ENCODE measurements around the gene KLHL29.

KLHL29 gene

GRCh38 chr2:23503097-23503496 lies 118.1 kb downstream of the KLHL29 start:
- no peak overlapping the region for H3K4me2 ChIP-seq (ENCODE audit: insufficient read depth, low read length)
- no peak overlapping the region for H3K9ac ChIP-seq (ENCODE audit: low read depth, low read length)
- no peak overlapping the region for H3K4me3 ChIP-seq (ENCODE audit: low read depth in 1 of 2, low read length in 2 of 2)
- H3K4me1 ChIP-seq (ENCODE audit: insufficient read depth, low read length) = no peaks in the 10 kb centered on the region
- H3K79me2 ChIP-seq (ENCODE audit: insufficient read depth, low read length) = no peaks in the 10 kb centered on the region
- TF ChIP-seq CTCF (IDR thresholded peaks at IDR 0.05; ENCODE audit: borderline replicate concordance, extremely low read depth, low read length, poor library complexity, severe bottlenecking) (no peak), EZH2 (IDR thresholded peaks at IDR 0.05; ENCODE audit: borderline replicate concordance, low read depth, low read length, severe bottlenecking) (no peak)
- DNase-seq (no peak), ATAC-seq (ENCODE audit: insufficient read depth, low read depth) (no peak)
- H2AFZ ChIP-seq (ENCODE audit: low read depth, low read length) = no peak overlapping the region
- no peak overlapping the region for H3K27ac ChIP-seq (ENCODE audit: low read length)
- peaks cover 46% of the 10 kb centered on the region; the same call in 1 of the 2 replicates for H4K20me1 ChIP-seq (ENCODE audit: insufficient read depth, low read length)
- no peaks in the 10 kb centered on the region for H3K36me3 ChIP-seq (ENCODE audit: insufficient read depth, low read length)
- H3K9me3 ChIP-seq (ENCODE audit: insufficient read depth, low read length, severe bottlenecking) = no peaks in the 10 kb centered on the region
- H3K27me3 ChIP-seq (ENCODE audit: insufficient read depth, low read length, poor library complexity) = peaks cover 14% of the 10 kb centered on the region

GRCh38 chr2:23503682-23504081 lies 118.7 kb downstream of the KLHL29 start:
- no peak overlapping the region for H3K9ac ChIP-seq (ENCODE audit: low read depth, low read length)
- H3K4me1 ChIP-seq (ENCODE audit: insufficient read depth, low read length) = no peaks in the 10 kb centered on the region
- ATAC-seq (ENCODE audit: insufficient read depth, low read depth) (no peak), DNase-seq (no peak)
- no peak overlapping the region for H3K4me2 ChIP-seq (ENCODE audit: insufficient read depth, low read length)
- no peak overlapping the region for H3K4me3 ChIP-seq (ENCODE audit: low read depth in 1 of 2, low read length in 2 of 2)
- peaks cover 11% of the 10 kb centered on the region for H3K27me3 ChIP-seq (ENCODE audit: insufficient read depth, low read length, poor library complexity)
- peaks cover 44% of the 10 kb centered on the region; the same call in 1 of the 2 replicates for H4K20me1 ChIP-seq (ENCODE audit: insufficient read depth, low read length)
- no peak overlapping the region for H2AFZ ChIP-seq (ENCODE audit: low read depth, low read length)
- TF ChIP-seq EZH2 (IDR thresholded peaks at IDR 0.05; ENCODE audit: borderline replicate concordance, low read depth, low read length, severe bottlenecking) (no peak), CTCF (IDR thresholded peaks at IDR 0.05; ENCODE audit: borderline replicate concordance, extremely low read depth, low read length, poor library complexity, severe bottlenecking) (no peak)
- H3K9me3 ChIP-seq (ENCODE audit: insufficient read depth, low read length, severe bottlenecking) = no peaks in the 10 kb centered on the region
- no peaks in the 10 kb centered on the region for H3K36me3 ChIP-seq (ENCODE audit: insufficient read depth, low read length)
- no peaks in the 10 kb centered on the region for H3K79me2 ChIP-seq (ENCODE audit: insufficient read depth, low read length)
- H3K27ac ChIP-seq (ENCODE audit: low read length) = no peak overlapping the region

GRCh38 chr2:23504591-23504990 lies 119.6 kb downstream of the KLHL29 start:
- H3K9ac ChIP-seq (ENCODE audit: low read depth, low read length) = no peak overlapping the region
- peaks cover 36% of the 10 kb centered on the region; the same call in 1 of the 2 replicates for H4K20me1 ChIP-seq (ENCODE audit: insufficient read depth, low read length)
- H3K27ac ChIP-seq (ENCODE audit: low read length) = no peak overlapping the region
- peaks cover 11% of the 10 kb centered on the region for H3K27me3 ChIP-seq (ENCODE audit: insufficient read depth, low read length, poor library complexity)
- H3K36me3 ChIP-seq (ENCODE audit: insufficient read depth, low read length) = no peaks in the 10 kb centered on the region
- no peak for DNase-seq
- no peak for ATAC-seq (ENCODE audit: insufficient read depth, low read depth)
- H3K9me3 ChIP-seq (ENCODE audit: insufficient read depth, low read length, severe bottlenecking) = no peaks in the 10 kb centered on the region
- no peaks in the 10 kb centered on the region for H3K79me2 ChIP-seq (ENCODE audit: insufficient read depth, low read length)
- H3K4me1 ChIP-seq (ENCODE audit: insufficient read depth, low read length) = no peaks in the 10 kb centered on the region
- no peak overlapping the region for H3K4me2 ChIP-seq (ENCODE audit: insufficient read depth, low read length)
- no peak overlapping the region for H2AFZ ChIP-seq (ENCODE audit: low read depth, low read length)
- no peak for TF ChIP-seq CTCF (IDR thresholded peaks at IDR 0.05; ENCODE audit: borderline replicate concordance, extremely low read depth, low read length, poor library complexity, severe bottlenecking)
- no peak for TF ChIP-seq EZH2 (IDR thresholded peaks at IDR 0.05; ENCODE audit: borderline replicate concordance, low read depth, low read length, severe bottlenecking)
- no peak overlapping the region for H3K4me3 ChIP-seq (ENCODE audit: low read depth in 1 of 2, low read length in 2 of 2)

All from DND-41 (cell line).